Panc1 (cell line): Measurements from ENCODE around the gene ZNF33B. TPM values are rescaled to one million over a fixed set of nuclear protein-coding genes. Genes with fewer than 3 reads are reported as not detected.

Experiments
- ATAC-seq: fragments of 200-7000 bp; cut with Tn5 transposase; 2 replicates; pipeline ENCODE4 v1.9.1; 2020; ENCODE audit warnings: mild to moderate bottlenecking, moderate library complexity
- BruUV-seq: library from RNA; stranded (reverse); fragments of 400-500 nt; replicated peaks from 2 replicates; lab custom pipeline; 2021; lab: Mats Ljungman, UMichigan
- CTCF ChIA-PET: fragments of 300-600 bp; sonication (Branson Sonifier 250); formaldehyde crosslinking; loops from one replicate; lab custom pipeline; 2022; ENCODE audit warnings: antibody characterized with exemption; lab: Charles Lee
- POLR2A ChIA-PET: fragments of 300-600 bp; sonication (Branson Sonifier 250); formaldehyde crosslinking; loops from one replicate; lab custom pipeline; 2022; ENCODE audit warnings: antibody characterized with exemption; lab: Charles Lee
- DNase-seq: peaks from one replicate; pipeline ENCODE4 v3.0.0-alpha.2; 2010; ENCODE audit warnings: low read depth, low spot score
- H3K27ac ChIP-seq: 2 replicates; pipeline ENCODE4 v1.5.1; 2011; ENCODE audit warnings: mild to moderate bottlenecking, low read length, inconsistent platforms
- H3K27me3 ChIP-seq: fragments of 200-500 bp; sonication (Bioruptor generic); 2 replicates; pipeline ENCODE4 v1.6.0; 2014; ENCODE audit warnings: low read length, inconsistent platforms; ENCODE audit not compliant: control insufficient read depth, insufficient read depth
- H3K36me3 ChIP-seq: fragments of 200-500 bp; sonication (Bioruptor generic); 2 replicates; pipeline ENCODE4 v1.5.1; 2014; ENCODE audit warnings: inconsistent platforms, mild to moderate bottlenecking, low read length, moderate library complexity; ENCODE audit not compliant: control insufficient read depth, insufficient read depth
- H3K4me1 ChIP-seq: 2 replicates; pipeline ENCODE4 v1.5.1; 2011; ENCODE audit warnings: inconsistent platforms, mild to moderate bottlenecking, low read length, moderate library complexity; ENCODE audit not compliant: control insufficient read depth, insufficient read depth
- H3K4me3 ChIP-seq, 2 experiments: 2 replicates each; pipeline ENCODE4 v1.5.1; 2011 to 2012; ENCODE audit warnings: low read depth in 2 of 2, low read length in 2 of 2, mild to moderate bottlenecking in 2 of 2, inconsistent platforms in 1 of 2, moderate library complexity in 1 of 2
- H3K9me3 ChIP-seq: fragments of 200-500 bp; sonication (Bioruptor generic); 2 replicates; pipeline ENCODE4 v1.5.1; 2014; ENCODE audit warnings: low read depth, mild to moderate bottlenecking, inconsistent platforms, low read length, moderate library complexity; ENCODE audit not compliant: control insufficient read depth, insufficient read depth
- POLR2AphosphoS5 ChIP-seq: IDR thresholded peaks from 2 replicates; pipeline ENCODE4 v1.6.1; 2012; ENCODE audit warnings: mild to moderate bottlenecking, low read depth, low read length, moderate library complexity
- SIN3A ChIP-seq: IDR thresholded peaks from 2 replicates; pipeline ENCODE4 v1.6.1; 2012; ENCODE audit warnings: low read depth, mild to moderate bottlenecking, low read length, moderate library complexity, borderline replicate concordance; ENCODE audit not compliant: insufficient read depth
- TCF7L2 ChIP-seq: IDR thresholded peaks from 2 replicates; pipeline ENCODE4 v1.6.1; 2011; ENCODE audit warnings: mild to moderate bottlenecking, low read depth, low read length, inconsistent platforms
- in situ Hi-C: cut with HindIII; loops from 2 replicates; pipeline ENCODE4 v1.10.0; 2016; ENCODE audit warnings: low sequenced_read_pairs, low pct_unique_long_range_greater_than_20kb
- intact Hi-C: fragments of 100-400 bp; cut with micrococcal nuclease; formaldehyde crosslinking; loops from one replicate; pipeline ENCODE4 v1.10.0; 2022; ENCODE audit not compliant: unreplicated experiment
- total RNA-seq: library from RNA; stranded (reverse); gene quantifications from one replicate; pipeline ENCODE4 v1.2.1, GENCODE V29; 2021; ENCODE audit not compliant: unreplicated experiment
- TF ChIP-seq, protein P1 (sequence below): fragments of 450-650 bp; IDR thresholded peaks from 2 replicates; pipeline ENCODE4 v1.5.1; 2017; ENCODE audit warnings: mild to moderate bottlenecking
- TF ChIP-seq, protein P2 (sequence below), 2 experiments: IDR thresholded peaks; 2 replicates each; pipeline ENCODE4 v1.6.1; 2011 to 2012; ENCODE audit warnings: low read depth in 2 of 2, control low read depth in 1 of 2, low read length in 1 of 2, mild to moderate bottlenecking in 1 of 2, moderate library complexity in 1 of 2; ENCODE audit not compliant: insufficient read depth in 1 of 2

Gene ZNF33B
- total RNA-seq, 1 experiment from 2014 or later: 25.1 TPM

DNA sequence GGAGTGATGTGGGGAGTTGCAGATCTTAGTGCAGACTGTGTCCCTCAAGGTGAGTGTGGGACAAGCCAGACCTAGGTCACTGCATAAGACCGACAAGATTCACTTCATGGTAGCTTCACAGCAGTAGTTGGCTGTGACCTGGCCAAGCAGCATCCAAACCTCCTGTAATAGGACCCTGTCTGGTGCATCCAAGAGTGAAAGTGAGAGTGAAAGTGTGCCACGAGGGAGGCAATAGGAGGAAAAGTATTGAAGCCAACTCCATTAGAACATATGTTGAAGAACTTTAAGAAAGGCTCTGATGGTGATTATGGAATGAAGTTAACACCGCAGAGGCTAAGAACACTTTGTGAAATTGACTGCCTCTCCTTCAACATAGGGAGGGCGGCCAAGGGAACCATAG, 7.8 kb upstream of the ZNF33B start:
- Histone ChIP-seq H3K36me3 (no peaks in the 10 kb centered on the region), H3K4me3 (no peak overlapping the region), H3K27ac (no peak overlapping the region), H3K9me3 (no peaks in the 10 kb centered on the region), H3K4me1 (no peaks in the 10 kb centered on the region), H3K27me3 (peaks cover 5% of the 10 kb centered on the region)
- TF ChIP-seq POLR2AphosphoS5 (no peak), TCF7L2 (no peak), SIN3A (no peak)
- TF ChIP-seq, protein P1, sequence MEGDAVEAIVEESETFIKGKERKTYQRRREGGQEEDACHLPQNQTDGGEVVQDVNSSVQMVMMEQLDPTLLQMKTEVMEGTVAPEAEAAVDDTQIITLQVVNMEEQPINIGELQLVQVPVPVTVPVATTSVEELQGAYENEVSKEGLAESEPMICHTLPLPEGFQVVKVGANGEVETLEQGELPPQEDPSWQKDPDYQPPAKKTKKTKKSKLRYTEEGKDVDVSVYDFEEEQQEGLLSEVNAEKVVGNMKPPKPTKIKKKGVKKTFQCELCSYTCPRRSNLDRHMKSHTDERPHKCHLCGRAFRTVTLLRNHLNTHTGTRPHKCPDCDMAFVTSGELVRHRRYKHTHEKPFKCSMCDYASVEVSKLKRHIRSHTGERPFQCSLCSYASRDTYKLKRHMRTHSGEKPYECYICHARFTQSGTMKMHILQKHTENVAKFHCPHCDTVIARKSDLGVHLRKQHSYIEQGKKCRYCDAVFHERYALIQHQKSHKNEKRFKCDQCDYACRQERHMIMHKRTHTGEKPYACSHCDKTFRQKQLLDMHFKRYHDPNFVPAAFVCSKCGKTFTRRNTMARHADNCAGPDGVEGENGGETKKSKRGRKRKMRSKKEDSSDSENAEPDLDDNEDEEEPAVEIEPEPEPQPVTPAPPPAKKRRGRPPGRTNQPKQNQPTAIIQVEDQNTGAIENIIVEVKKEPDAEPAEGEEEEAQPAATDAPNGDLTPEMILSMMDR: no peak
- TF ChIP-seq, protein P2, sequence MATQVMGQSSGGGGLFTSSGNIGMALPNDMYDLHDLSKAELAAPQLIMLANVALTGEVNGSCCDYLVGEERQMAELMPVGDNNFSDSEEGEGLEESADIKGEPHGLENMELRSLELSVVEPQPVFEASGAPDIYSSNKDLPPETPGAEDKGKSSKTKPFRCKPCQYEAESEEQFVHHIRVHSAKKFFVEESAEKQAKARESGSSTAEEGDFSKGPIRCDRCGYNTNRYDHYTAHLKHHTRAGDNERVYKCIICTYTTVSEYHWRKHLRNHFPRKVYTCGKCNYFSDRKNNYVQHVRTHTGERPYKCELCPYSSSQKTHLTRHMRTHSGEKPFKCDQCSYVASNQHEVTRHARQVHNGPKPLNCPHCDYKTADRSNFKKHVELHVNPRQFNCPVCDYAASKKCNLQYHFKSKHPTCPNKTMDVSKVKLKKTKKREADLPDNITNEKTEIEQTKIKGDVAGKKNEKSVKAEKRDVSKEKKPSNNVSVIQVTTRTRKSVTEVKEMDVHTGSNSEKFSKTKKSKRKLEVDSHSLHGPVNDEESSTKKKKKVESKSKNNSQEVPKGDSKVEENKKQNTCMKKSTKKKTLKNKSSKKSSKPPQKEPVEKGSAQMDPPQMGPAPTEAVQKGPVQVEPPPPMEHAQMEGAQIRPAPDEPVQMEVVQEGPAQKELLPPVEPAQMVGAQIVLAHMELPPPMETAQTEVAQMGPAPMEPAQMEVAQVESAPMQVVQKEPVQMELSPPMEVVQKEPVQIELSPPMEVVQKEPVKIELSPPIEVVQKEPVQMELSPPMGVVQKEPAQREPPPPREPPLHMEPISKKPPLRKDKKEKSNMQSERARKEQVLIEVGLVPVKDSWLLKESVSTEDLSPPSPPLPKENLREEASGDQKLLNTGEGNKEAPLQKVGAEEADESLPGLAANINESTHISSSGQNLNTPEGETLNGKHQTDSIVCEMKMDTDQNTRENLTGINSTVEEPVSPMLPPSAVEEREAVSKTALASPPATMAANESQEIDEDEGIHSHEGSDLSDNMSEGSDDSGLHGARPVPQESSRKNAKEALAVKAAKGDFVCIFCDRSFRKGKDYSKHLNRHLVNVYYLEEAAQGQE (IDR thresholded peaks at IDR 0.05; ENCODE audit: insufficient read depth in 1 of 2, low read depth in 2 of 2, low read length in 1 of 2): no peak
- ATAC-seq: no peak
- POLR2A ChIA-PET: no interaction called here
- CTCF ChIA-PET: no interaction called here
- no TSS peak for BruUV-seq
- intact Hi-C loops (no loop called here), in situ Hi-C loops (no loop called here)
- no peak for DNase-seq

DNA sequence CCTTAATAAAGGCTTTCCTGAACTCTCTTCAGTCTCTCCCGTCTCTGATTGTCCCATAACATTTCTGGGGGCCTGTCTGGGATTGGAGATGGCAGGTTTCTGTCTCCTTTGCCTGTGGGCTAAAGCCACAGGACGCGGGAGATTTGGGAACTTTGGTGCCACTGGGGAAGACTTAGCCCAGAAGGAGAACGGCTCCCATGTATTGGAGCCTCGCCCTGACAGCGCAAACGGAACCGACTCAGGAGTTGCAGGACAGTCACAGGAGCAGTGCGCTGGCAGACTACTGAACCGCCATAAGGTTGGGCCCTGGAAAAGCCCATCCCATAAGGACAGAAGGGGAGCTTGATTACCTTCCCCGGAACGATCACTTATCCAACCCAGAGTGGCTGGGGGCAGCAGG, 7.1 kb upstream of the ZNF33B start:
- intact Hi-C loops: no loop called here

More for the DNA sequence above, 7.1 kb upstream of the ZNF33B start:
- CTCF ChIA-PET: no interaction called here
- in situ Hi-C loops: no loop called here
- TF ChIP-seq, protein P1: no peak
- TF ChIP-seq SIN3A (no peak), POLR2AphosphoS5 (no peak)
- TF ChIP-seq, protein P2 (IDR thresholded peaks at IDR 0.05; ENCODE audit: insufficient read depth in 1 of 2, low read depth in 2 of 2, low read length in 1 of 2): no peak
- no peaks in the 10 kb centered on the region for H3K36me3 ChIP-seq
- DNase-seq (no peak), ATAC-seq (no peak)
- no TSS peak for BruUV-seq
- H3K27ac ChIP-seq: no peak overlapping the region
- peaks cover 2% of the 10 kb centered on the region; the same call in 1 of the 2 replicates for H3K27me3 ChIP-seq
- H3K4me1 ChIP-seq: no peaks in the 10 kb centered on the region
- no peak overlapping the region for H3K4me3 ChIP-seq
- H3K9me3 ChIP-seq: no peaks in the 10 kb centered on the region
- POLR2A ChIA-PET: no interaction called here
